GM18499 (cell line): ENCODE results near the gene ABCC10.
"Not testable (repeated sequence)": the region's sequence is repeated elsewhere in the genome, so short reads cannot be mapped to it uniquely, and the experiment has no call there.

Experiments
- ATAC-seq: cut with Tn5 transposase; IDR thresholded peaks from one replicate; pipeline ENCODE4 v1.9.1; 2021; ENCODE audit warnings: moderate number of reproducible peaks; ENCODE audit not compliant: insufficient read depth, unreplicated experiment

Gene ABCC10

DNA sequence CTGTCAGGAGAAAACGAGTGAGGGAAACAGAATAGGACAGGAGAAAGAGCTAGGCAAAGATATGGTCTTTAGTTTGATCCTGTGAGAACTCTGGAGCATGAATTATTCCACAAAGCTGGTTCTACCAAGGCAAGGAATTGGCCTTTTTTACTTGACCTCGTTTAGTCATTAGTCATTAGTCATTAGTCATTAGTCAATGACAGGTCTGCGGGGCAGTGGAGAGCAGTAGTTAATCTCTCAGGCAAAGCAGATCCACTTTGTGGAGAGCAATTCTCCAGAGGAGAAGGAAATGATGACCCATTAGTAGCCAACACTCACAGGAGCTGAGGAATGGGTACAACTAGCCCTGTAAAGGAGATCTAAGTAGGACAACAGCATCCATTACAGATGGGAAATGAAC, 22.0 kb upstream of the ABCC10 start:
- ATAC-seq, result no peak

- ATAC-seq, result no peak
Observed at GRCh38 chr6:43407296-43407695, 20.0 kb upstream of the ABCC10 start.

DNA sequence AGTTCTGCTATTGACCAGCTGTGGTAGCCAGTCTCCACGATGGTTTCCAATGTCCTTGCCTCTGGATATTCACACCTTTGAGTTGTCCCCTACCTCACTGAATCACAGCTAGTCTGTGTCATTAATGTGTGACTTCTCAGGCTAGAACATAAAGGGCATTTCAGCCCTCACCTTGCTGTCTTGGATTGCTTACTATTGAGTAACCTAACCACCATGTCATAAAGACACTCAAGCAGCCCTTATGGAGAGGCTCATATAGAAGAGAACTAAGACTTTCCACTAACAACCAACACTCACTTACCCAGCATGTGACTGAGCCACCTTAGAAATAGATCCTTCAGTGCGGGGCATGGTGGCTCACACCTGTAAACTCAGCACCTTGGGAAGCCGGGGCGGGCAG, 19.1 kb upstream of the ABCC10 start:
- no peak for ATAC-seq

DNA sequence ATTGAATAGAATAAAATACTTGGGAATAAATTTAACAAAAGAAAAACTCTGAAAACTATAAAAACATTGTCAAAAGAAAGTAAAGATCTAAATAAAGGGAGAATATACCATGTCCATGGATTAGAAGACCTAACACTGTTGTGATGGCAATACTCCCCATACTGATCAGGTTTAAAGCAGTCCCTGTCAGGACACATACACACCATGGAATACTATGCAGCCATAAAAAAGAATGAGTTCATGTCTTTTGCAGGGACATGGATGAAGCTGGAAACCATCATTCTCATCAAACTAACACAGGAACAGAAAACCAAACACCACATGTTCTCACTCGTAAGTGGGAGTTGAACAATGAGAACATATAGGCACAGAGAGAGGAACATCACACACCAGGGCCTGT, 16.6 kb upstream of the ABCC10 start:
- ATAC-seq, result not testable (repeated sequence)

DNA sequence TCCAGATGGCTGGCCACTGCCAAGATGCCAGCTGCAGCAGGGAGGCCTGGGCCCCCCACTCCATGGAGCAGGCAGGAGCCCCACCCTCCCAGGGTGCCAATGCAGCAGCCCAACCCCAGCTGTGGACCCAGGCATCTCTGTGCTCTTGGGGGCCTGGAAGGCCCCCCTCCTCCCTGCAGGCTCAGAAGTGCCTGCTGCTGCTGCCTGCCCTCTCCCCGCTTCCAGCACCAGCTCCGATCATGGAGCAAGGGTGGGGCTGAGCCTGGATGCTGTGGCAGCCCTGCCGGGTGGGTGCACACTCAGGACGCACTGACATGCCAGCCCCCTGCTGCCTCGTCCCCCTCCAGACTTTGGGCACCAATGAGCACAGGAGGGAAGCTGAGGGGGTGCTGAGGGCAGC, 14.8 kb upstream of the ABCC10 start:
- ATAC-seq, result no peak

DNA sequence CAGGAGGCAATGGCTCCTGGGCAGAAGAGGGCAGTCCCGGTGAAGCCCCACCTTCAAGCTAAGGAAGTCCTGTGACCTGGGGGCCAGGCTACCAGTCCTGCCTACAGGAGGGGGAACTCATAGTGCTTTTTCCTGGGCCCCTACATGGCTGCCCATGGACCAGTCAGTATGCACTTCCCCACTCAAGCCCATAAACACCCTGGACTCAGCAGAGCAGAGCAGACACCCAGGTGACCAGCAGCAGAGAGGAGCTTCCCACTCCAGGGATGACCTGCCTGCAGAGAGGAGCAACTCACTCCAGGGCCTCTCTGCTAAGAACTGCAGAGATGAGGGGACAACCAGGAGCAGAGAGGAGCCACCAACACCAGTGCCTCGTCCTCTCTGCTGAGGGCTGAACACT, 14.3 kb upstream of the ABCC10 start:
- no peak for ATAC-seq

DNA sequence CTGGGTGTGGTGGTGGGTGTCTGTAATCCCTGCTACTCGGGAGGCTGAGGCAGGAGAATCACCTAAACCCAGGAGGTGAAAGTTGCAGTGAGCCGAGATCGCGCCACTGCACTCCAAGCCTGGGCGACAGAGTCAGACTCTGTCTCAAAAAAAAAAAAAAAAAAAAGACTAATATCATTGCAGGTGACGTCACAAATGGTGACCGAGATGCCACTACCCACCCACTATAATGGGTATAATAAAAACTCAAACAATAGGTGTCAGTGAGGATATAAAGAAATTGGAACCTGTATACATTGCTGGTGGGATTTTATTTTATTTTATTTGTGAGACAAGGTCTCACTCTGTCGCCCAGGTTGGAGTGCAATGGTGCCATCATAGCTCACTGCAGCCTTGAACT, 12.1 kb upstream of the ABCC10 start:
- not testable (repeated sequence) for ATAC-seq

DNA sequence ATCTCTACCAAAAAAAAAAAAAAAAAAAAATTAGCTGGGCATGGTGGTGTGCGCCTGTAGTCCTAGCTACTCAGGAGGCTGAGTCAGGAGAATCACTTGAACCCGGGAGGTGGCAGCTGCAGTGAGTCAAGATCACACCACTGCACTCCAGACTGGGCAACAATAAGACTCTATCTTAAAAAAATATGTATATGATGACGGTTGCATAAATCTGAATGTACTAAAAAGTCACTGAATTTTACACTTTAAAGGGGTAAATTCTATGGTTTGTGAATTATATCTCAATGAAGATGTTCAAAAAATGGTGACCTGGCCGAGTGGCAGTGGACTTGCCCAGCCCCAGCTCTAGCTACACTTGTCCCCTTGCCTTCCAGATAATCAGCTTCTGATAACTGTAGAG, 10.4 kb upstream of the ABCC10 start:
- ATAC-seq, result no peak

GRCh38 chr6:43420012-43420709, 7.2 kb upstream of the ABCC10 start:
- no peak for ATAC-seq

DNA sequence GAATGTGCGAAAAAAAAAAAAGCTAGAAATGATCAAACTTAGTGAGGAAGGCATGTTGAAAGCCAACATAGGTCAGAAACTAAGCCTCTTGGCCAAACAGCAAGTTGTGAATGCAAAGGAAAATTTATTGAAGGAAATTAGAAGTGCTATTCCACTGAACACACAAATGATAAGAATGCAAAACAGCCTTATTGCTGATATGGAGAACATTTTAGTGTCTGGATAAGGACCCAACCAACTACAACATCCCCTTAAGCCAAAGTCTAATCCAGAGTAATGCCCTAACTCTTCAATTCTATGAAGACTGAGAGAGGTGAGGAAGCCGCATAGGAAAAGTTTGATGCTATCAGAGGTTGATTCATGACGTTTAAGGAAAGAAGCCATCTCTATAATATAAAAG, 5.5 kb upstream of the ABCC10 start:
- ATAC-seq, result no peak

DNA sequence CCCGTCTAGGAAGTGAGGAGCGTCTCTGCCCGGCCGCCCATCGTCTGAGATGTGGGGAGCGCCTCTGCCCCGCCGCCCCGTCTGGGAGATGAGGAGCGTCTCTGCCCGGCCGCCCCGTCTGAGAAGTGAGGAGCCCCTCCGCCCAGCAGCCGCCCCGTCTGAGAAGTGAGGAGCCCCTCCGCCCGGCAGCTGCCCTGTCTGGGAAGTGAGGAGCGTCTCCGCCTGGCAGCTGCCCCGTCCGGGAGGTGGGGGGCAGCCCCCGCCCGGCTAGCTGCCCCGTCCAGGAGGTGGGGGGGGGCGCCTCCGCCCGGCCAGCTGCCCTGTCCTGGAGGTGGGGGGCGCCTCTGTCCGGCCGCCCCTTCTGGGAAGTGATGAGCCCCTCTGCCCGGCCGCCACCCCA, 2.3 kb upstream of the ABCC10 start:
- ATAC-seq, result not testable (repeated sequence)

GRCh38 chr6:43426928-43427405, 374 bp upstream of the ABCC10 start:
- peak; percentile 9 for ATAC-seq

GRCh38 chr6:43428112-43428570, 800 bp downstream of the ABCC10 start:
- ATAC-seq, result no peak

- ATAC-seq, result no peak
Observed at GRCh38 chr6:43428874-43429273, 1.5 kb downstream of the ABCC10 start.

GRCh38 chr6:43432009-43432945, 4.9 kb downstream of the ABCC10 start:
- ATAC-seq, result no peak

GRCh38 chr6:43433148-43433547, 5.8 kb downstream of the ABCC10 start:
- no peak for ATAC-seq

GRCh38 chr6:43434001-43434840, 6.9 kb downstream of the ABCC10 start:
- no peak for ATAC-seq

DNA sequence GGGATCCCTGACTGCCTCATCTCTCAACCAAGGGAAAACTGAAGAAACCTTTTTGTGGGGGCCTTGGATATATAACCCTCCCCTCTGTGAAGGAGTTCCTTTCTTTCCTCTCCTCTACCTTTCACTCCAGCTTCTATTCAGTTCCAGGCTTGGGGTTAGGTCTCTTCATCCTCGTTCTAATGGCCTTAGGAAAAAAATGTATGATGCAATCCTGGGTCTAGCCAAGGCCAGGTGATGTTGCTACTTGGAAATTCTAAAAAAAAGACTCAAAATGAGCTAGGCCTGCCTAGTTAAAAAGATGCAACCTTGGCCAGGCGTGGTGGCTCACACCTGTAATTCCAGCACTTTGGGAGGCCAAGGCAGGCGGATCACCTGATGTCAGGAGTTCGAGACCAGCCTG, 7.6 kb downstream of the ABCC10 start:
- no peak for ATAC-seq

- ATAC-seq, result no peak
Observed at GRCh38 chr6:43435682-43436437, 8.5 kb downstream of the ABCC10 start.
